ENCODE results near the gene CRELD1.

The CRELD1 gene

DNA sequence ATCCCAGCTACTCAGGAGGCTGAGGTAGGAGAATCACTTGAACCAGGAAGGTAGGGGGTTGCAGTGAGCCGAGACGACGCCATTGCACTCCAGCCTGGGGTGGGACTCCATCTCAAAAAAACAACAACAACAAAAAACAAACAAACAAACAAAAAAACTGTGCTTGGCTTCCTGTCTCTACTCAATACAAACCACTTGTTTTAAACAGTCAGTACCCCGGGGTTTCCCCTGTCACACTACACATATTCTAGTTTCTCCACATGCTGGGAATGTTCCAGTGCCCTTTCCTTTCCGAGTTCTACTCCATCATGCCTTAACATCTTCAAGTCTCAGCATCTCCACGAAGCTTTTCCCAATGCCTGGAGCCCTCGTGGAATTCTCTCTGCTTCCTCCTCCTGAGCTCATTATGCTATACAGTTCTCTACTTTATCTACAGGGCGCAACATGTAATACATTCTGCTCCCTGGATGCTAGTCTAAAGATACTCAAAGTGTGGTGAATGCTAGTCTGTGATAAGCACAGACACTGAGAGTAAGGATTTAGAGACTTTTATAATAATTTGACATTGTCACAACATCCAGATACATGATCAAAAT, 45.2 kb downstream of the CRELD1 start:
- Histone ChIP-seq H3K9me3 (ENCODE audit: control insufficient read depth, insufficient read depth, low read length) (no peaks in the 10 kb centered on the region), H3K36me3 (ENCODE audit: control insufficient read depth, insufficient read depth, low read length) (peaks cover 6% of the 10 kb centered on the region), H3K27me3 (ENCODE audit: control insufficient read depth, insufficient read depth, low read length) (no peaks in the 10 kb centered on the region), H3K4me3 (ENCODE audit: low read depth, low read length) (no peak overlapping the region), H3K4me1 (ENCODE audit: control insufficient read depth, insufficient read depth, low read length) (no peaks in the 10 kb centered on the region), H3K9ac (ENCODE audit: low read depth, low read length) (no peak overlapping the region)

DNA sequence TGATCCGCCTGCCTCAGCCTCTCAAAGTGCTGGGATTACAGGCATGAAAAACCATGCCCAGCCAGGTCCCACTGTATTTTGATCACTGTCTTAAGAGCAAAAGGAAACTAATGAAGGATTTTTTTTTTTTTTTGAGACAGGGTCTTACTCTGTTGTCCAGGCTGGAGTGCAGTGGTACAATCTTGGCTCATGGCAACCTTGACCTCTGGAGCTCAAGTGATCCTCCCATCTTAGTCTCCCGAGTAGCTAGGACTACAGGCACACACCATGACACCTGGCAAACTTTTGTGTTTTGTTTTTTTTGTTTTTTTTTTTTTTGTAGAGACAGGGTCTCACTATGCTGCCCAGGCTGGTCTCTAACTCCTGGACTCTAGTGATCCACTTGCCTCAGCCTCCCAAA, 46.6 kb downstream of the CRELD1 start:
- no peak overlapping the region for H3K4me3 ChIP-seq (ENCODE audit: low read depth, low read length)
- no peaks in the 10 kb centered on the region for H3K27me3 ChIP-seq (ENCODE audit: control insufficient read depth, insufficient read depth, low read length)
- no peaks in the 10 kb centered on the region for H3K4me1 ChIP-seq (ENCODE audit: control insufficient read depth, insufficient read depth, low read length)
- no peaks in the 10 kb centered on the region for H3K9me3 ChIP-seq (ENCODE audit: control insufficient read depth, insufficient read depth, low read length)
- peaks cover 6% of the 10 kb centered on the region for H3K36me3 ChIP-seq (ENCODE audit: control insufficient read depth, insufficient read depth, low read length)
- no peak overlapping the region for H3K9ac ChIP-seq (ENCODE audit: low read depth, low read length)

GRCh38 chr3:9986230-9986725, 52.6 kb downstream of the CRELD1 start:
- Histone ChIP-seq H3K27me3 (ENCODE audit: control insufficient read depth, insufficient read depth, low read length) (no peaks in the 10 kb centered on the region), H3K4me1 (ENCODE audit: control insufficient read depth, insufficient read depth, low read length) (no peaks in the 10 kb centered on the region), H3K4me3 (ENCODE audit: low read depth, low read length) (peak overlapping the region; percentile 99), H3K9me3 (ENCODE audit: control insufficient read depth, insufficient read depth, low read length) (no peaks in the 10 kb centered on the region), H3K9ac (ENCODE audit: low read depth, low read length) (peak overlapping the region; percentile 94), H3K36me3 (ENCODE audit: control insufficient read depth, insufficient read depth, low read length) (no peaks in the 10 kb centered on the region)

DNA sequence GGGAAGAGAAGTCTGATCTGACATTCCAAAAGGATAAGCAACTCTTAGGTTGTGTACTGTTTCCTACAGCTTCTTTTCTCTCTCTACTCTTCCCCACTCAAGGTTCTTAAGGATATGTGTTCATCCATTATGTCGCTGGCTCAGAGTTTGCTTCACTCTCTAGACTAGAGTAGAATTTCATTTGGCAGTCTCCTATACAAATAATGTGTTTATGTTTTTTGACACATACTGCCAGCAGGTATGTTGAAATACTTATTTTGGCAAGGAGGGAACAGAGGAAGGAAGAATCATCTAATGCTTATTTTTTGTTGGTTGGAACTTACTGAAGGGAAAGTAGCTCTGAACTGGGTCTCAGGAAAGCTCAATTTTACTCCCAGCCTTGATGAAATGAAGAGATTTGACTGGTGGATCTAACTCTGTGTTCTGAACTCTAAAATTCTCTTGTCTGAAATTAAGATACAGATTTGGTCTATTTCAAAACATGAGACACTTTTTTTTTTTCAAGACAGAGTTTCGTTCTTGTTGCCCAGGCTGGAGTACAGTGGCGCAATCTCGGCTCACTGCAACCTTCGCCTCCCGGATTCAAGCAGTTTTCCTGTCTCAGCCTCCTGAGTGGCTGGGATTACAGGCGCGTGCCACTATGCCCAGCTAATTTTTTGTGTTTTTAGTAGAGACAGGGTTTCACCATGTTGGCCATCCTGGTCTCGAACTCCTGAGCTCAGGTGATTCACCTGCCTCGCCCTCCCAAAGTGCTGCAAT, 60.6 kb downstream of the CRELD1 start:
- H3K9me3 ChIP-seq (ENCODE audit: control insufficient read depth, insufficient read depth, low read length) = no peaks in the 10 kb centered on the region
- no peak overlapping the region for H3K4me3 ChIP-seq (ENCODE audit: low read depth, low read length)
- H3K4me1 ChIP-seq (ENCODE audit: control insufficient read depth, insufficient read depth, low read length) = no peaks in the 10 kb centered on the region
- no peak overlapping the region for H3K9ac ChIP-seq (ENCODE audit: low read depth, low read length)
- no peaks in the 10 kb centered on the region for H3K27me3 ChIP-seq (ENCODE audit: control insufficient read depth, insufficient read depth, low read length)
- peaks cover 6% of the 10 kb centered on the region for H3K36me3 ChIP-seq (ENCODE audit: control insufficient read depth, insufficient read depth, low read length)

All from iPS-15b (cell line).